BJ (cell line): ENCODE measurements around the gene TMEM258. TPM values are rescaled to one million over a fixed set of nuclear protein-coding genes. Genes with fewer than 3 reads are reported as not detected.

ENCODE experiments used
- CTCF ChIA-PET: fragments of 350-600 bp; formaldehyde crosslinking; extraction: SDS; loops from one replicate; lab custom pipeline; 2021; ENCODE audit warnings: antibody characterized with exemption, inconsistent platforms; lab: Yijun Ruan, JAX
- POLR2A ChIA-PET: fragments of 300-600 bp; sonication (Branson Sonifier 250); formaldehyde crosslinking; extraction: SDS; loops from one replicate; lab custom pipeline; 2021; ENCODE audit warnings: antibody characterized with exemption; lab: Charles Lee
- DNase-seq: peaks from one replicate; pipeline ENCODE4 v3.0.0-alpha.2; 2011; ENCODE audit warnings: low read depth
- H3K27me3 ChIP-seq: 2 replicates; pipeline ENCODE4 v1.6.0; 2011; ENCODE audit warnings: low read length; ENCODE audit not compliant: control insufficient read depth, insufficient read depth
- H3K36me3 ChIP-seq: 2 replicates; pipeline ENCODE4 v1.5.1; 2011; ENCODE audit warnings: low read length; ENCODE audit not compliant: control insufficient read depth, insufficient read depth
- H3K4me3 ChIP-seq: 2 replicates; pipeline ENCODE4 v1.5.1; 2011; ENCODE audit warnings: low read depth, mild to moderate bottlenecking, control low read depth, low read length
- polyA plus RNA-seq: library from polyadenylated mRNA; depleted of rRNA; stranded (reverse); fragments of >200 nt; gene quantifications from 2 replicates; pipeline ENCODE4 v1.2.3, GENCODE V29; 2011
- TF ChIP-seq, protein P1 (sequence below): IDR thresholded peaks from 2 replicates; pipeline ENCODE4 v1.5.1; 2011; ENCODE audit warnings: low read depth, mild to moderate bottlenecking, control low read depth, inconsistent platforms, low read length, moderate library complexity; ENCODE audit not compliant: insufficient read depth

The TMEM258 gene
- polyA plus RNA-seq, 1 experiment = 371 TPM

- Histone ChIP-seq H3K27me3 (no peaks in the 10 kb centered on the region; the same call in 1 of the 2 replicates), H3K4me3 (no peak overlapping the region), H3K36me3 (no peaks in the 10 kb centered on the region)
- ChIA-PET CTCF (interaction anchor here (2.1 to 4.6 kb wide), 2 partner anchors 10 to 351 kb away, joined by 6 to 25 read pairs; no protein-coding TSS in a partner anchor), POLR2A (no interaction called here)
- no peak for DNase-seq
- TF ChIP-seq, protein P1, sequence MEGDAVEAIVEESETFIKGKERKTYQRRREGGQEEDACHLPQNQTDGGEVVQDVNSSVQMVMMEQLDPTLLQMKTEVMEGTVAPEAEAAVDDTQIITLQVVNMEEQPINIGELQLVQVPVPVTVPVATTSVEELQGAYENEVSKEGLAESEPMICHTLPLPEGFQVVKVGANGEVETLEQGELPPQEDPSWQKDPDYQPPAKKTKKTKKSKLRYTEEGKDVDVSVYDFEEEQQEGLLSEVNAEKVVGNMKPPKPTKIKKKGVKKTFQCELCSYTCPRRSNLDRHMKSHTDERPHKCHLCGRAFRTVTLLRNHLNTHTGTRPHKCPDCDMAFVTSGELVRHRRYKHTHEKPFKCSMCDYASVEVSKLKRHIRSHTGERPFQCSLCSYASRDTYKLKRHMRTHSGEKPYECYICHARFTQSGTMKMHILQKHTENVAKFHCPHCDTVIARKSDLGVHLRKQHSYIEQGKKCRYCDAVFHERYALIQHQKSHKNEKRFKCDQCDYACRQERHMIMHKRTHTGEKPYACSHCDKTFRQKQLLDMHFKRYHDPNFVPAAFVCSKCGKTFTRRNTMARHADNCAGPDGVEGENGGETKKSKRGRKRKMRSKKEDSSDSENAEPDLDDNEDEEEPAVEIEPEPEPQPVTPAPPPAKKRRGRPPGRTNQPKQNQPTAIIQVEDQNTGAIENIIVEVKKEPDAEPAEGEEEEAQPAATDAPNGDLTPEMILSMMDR = no peak
Measured at GRCh38 chr11:61757213-61757862, 35.1 kb downstream of the TMEM258 start.

GRCh38 chr11:61756452-61757212, 35.8 kb downstream of the TMEM258 start:
- ChIA-PET POLR2A (no interaction called here), CTCF (interaction anchor here (1.1 to 4.6 kb wide), 3 partner anchors 10 to 351 kb away, joined by 3 to 25 read pairs (median 6); no protein-coding TSS in a partner anchor)
- Histone ChIP-seq H3K27me3 (no peaks in the 10 kb centered on the region; the same call in 1 of the 2 replicates), H3K36me3 (no peaks in the 10 kb centered on the region), H3K4me3 (no peak overlapping the region)
- DNase-seq = no peak
- TF ChIP-seq, protein P1 = no peak

- ChIA-PET CTCF (interaction anchor here (1.1 to 4.6 kb wide), 2 partner anchors 9 to 23 kb away, joined by 3 to 25 read pairs; no protein-coding TSS in a partner anchor), POLR2A (no interaction called here)
- no peak for DNase-seq
- no peak overlapping the region for H3K4me3 ChIP-seq
- H3K27me3 ChIP-seq = no peaks in the 10 kb centered on the region; the same call in 1 of the 2 replicates
- TF ChIP-seq, protein P1 = no peak
- no peaks in the 10 kb centered on the region for H3K36me3 ChIP-seq
Measured at GRCh38 chr11:61756147-61756451, 36.3 kb downstream of the TMEM258 start.

DNA sequence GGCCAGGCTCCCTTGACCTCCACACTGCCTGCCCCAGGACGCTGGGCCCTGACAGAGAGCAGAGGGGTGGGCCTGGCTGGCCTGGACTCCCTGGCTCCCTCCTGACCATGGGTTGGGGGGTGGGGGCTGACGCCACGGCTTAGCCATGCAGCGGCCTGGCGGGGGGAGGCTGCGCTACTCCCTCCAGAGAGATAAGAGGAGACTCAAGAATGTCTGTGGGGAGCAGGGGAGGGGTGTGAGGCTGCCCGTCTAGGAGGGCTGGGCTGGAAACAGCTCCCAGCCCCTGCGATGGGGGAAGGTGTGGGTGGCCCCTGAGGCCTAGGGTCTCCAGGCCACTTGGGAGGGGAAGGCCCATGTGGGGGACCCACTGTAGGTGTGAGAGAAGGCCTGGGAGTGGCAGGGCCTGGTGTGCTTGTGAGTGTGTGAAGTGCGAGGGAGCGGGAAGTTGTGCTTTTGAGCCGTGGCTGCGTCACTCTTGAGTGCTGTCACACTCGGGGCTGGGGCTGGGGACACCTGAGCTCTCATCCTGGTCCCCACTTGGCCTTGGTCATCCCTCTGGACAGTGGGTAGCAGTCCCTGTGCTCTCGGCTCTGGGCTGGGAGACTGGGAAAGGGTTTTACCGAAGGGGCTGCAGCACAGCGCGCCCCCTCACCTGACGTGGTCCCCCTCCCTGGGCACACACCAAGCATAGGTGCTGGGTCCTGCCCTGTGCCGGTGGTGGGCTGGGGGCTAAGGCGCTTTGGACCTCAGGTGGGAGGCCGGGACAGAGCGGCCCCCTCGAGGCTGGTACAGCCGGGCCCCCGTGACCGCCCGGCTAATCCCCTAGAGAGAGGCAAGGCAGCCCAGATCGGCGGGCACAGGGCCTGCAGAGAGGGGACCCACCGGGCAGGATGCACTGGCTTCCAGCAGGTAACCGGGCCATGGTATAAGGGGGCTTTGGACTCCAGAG, 37.6 kb downstream of the TMEM258 start:
- ChIA-PET CTCF (interaction anchor here (0.7 to 2.1 kb wide), 5 partner anchors 11 to 116 kb away, joined by 3 to 5 read pairs (median 3); no protein-coding TSS in a partner anchor), POLR2A (no interaction called here)
- Histone ChIP-seq H3K4me3 (no peak overlapping the region), H3K36me3 (no peaks in the 10 kb centered on the region), H3K27me3 (no peaks in the 10 kb centered on the region; the same call in 1 of the 2 replicates)
- DNase-seq = no peak
- TF ChIP-seq, protein P1 = no peak
